Measurements from ENCODE around the gene RRP15. TPM values are rescaled to one million over a fixed set of nuclear protein-coding genes. Genes with fewer than 3 reads are reported as not detected.

RRP15 gene
- total and polyA plus RNA-seq, 9 donors: 10.7 to 20.7 (median 17.9) TPM

DNA sequence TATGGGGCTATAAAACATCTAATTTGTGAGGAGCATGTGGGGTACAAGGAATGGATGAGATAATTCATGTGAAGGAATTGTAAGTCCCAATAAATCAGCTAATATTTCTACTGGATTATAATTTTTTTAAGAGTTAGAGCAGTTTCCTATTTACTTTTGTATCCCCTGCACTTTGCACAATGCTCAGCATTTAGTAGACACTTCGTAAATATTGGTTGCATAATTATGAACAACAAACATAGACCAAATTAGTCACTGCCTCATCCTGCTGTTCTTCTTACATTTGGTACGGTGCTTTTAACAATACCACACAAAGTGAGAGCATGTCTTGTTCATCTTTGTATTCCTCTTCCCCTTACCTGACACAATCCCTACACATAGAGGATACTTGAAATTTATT lies 27.1 kb upstream of the RRP15 start:
- DNase-seq: no peak
- 60% methylated on average over 1 of the region's 2 CpGs for WGBS (ENCODE audit: insufficient coverage)
- Histone ChIP-seq H3K9me3 (replicated peaks; ENCODE audit: control insufficient read depth, low read depth, low read length) (peaks cover 2% of the 10 kb centered on the region), H3K27ac (ENCODE audit: low read length) (no peak overlapping the region), H3K4me1 (ENCODE audit: control insufficient read depth, insufficient read depth, low read length) (no peaks in the 10 kb centered on the region), H3K4me3 (ENCODE audit: low read length) (no peak overlapping the region), H3K27me3 (ENCODE audit: control insufficient read depth, insufficient read depth, low read length) (no peaks in the 10 kb centered on the region), H3K36me3 (ENCODE audit: control insufficient read depth, insufficient read depth, low read length) (no peaks in the 10 kb centered on the region)

- H3K9me3 ChIP-seq (replicated peaks; ENCODE audit: control insufficient read depth, low read depth, low read length): peaks cover 2% of the 10 kb centered on the region
- no peak overlapping the region for H3K4me3 ChIP-seq (ENCODE audit: low read length)
- no peaks in the 10 kb centered on the region for H3K36me3 ChIP-seq (ENCODE audit: control insufficient read depth, insufficient read depth, low read length)
- no peak for DNase-seq
- no peak overlapping the region for H3K27ac ChIP-seq (ENCODE audit: low read length)
- H3K27me3 ChIP-seq (ENCODE audit: control insufficient read depth, insufficient read depth, low read length): no peaks in the 10 kb centered on the region
- WGBS (ENCODE audit: insufficient coverage): no CpG with 5 or more reads among the region's 1 CpG
- no peaks in the 10 kb centered on the region for H3K4me1 ChIP-seq (ENCODE audit: control insufficient read depth, insufficient read depth, low read length)
These were observed 25.8 kb upstream of the RRP15 start for GRCh38 chr1:218259339-218259738.

DNA sequence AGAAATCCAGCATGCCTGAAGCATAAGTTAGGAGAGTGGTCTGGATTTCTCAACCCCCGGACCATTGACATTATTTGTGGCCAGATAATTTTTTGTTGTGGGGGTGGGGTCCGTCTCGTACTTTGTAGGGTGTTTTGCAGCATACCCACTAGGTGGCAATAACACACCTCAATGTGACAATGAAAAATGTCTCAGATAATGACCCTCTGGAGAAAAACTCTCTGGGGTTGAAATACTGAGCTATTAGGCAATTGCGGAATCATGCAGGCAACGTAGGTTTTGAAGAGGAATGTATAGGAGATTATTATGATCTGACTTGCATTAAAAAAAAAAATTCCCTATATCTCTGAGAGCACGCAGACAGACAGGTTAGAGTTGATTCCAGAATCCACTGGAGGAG lies 25.3 kb upstream of the RRP15 start:
- Histone ChIP-seq H3K27ac (ENCODE audit: low read length) (no peak overlapping the region), H3K27me3 (ENCODE audit: control insufficient read depth, insufficient read depth, low read length) (no peaks in the 10 kb centered on the region), H3K4me3 (ENCODE audit: low read length) (no peak overlapping the region), H3K9me3 (replicated peaks; ENCODE audit: control insufficient read depth, low read depth, low read length) (peaks cover 2% of the 10 kb centered on the region), H3K4me1 (ENCODE audit: control insufficient read depth, insufficient read depth, low read length) (no peaks in the 10 kb centered on the region), H3K36me3 (ENCODE audit: control insufficient read depth, insufficient read depth, low read length) (no peaks in the 10 kb centered on the region)
- no peak for DNase-seq
- no CpG with 5 or more reads among the region's 6 CpGs for WGBS (ENCODE audit: insufficient coverage)

GRCh38 chr1:218262259-218262658 lies 22.8 kb upstream of the RRP15 start:
- DNase-seq: no peak
- H3K4me3 ChIP-seq (ENCODE audit: low read length): no peak overlapping the region
- no peaks in the 10 kb centered on the region for H3K27me3 ChIP-seq (ENCODE audit: control insufficient read depth, insufficient read depth, low read length)
- H3K27ac ChIP-seq (ENCODE audit: low read length): no peak overlapping the region
- peaks cover 2% of the 10 kb centered on the region for H3K9me3 ChIP-seq (replicated peaks; ENCODE audit: control insufficient read depth, low read depth, low read length)
- WGBS (ENCODE audit: insufficient coverage): 71% methylated on average over 1 of the region's 2 CpGs
- no peaks in the 10 kb centered on the region for H3K36me3 ChIP-seq (ENCODE audit: control insufficient read depth, insufficient read depth, low read length)
- H3K4me1 ChIP-seq (ENCODE audit: control insufficient read depth, insufficient read depth, low read length): no peaks in the 10 kb centered on the region

GRCh38 chr1:218266356-218266755 lies 18.7 kb upstream of the RRP15 start:
- no peak overlapping the region for H3K4me3 ChIP-seq (ENCODE audit: low read length)
- no peaks in the 10 kb centered on the region for H3K27me3 ChIP-seq (ENCODE audit: control insufficient read depth, insufficient read depth, low read length)
- H3K4me1 ChIP-seq (ENCODE audit: control insufficient read depth, insufficient read depth, low read length): no peaks in the 10 kb centered on the region
- H3K9me3 ChIP-seq (replicated peaks; ENCODE audit: control insufficient read depth, low read depth, low read length): no peaks in the 10 kb centered on the region
- no peak for DNase-seq
- H3K36me3 ChIP-seq (ENCODE audit: control insufficient read depth, insufficient read depth, low read length): no peaks in the 10 kb centered on the region
- 40% methylated on average over 1 of the region's 2 CpGs for WGBS (ENCODE audit: insufficient coverage)
- no peak overlapping the region for H3K27ac ChIP-seq (ENCODE audit: low read length)

DNA sequence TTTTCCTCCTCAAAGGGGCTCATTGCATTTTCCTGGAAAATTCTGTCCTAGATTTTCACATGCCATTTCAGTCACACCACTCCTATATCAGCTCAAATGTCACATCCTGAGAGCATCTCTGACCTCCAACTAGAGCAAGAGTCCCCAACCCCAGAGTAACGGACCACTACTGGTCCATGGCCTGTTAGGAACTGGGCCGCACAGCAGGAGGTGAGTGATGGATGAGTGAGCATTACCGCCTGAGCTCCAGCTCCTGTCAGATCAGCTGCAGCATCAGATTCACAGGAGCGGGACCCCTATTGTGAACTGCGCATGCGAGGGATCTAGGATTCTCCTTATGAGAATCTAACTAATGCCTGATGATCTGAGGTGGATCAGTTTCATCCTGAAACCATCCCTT lies 12.7 kb upstream of the RRP15 start:
- Histone ChIP-seq H3K4me1 (ENCODE audit: control insufficient read depth, insufficient read depth, low read length) (no peaks in the 10 kb centered on the region), H3K4me3 (ENCODE audit: low read length) (no peak overlapping the region), H3K27ac (ENCODE audit: low read length) (no peak overlapping the region), H3K27me3 (ENCODE audit: control insufficient read depth, insufficient read depth, low read length) (no peaks in the 10 kb centered on the region), H3K9me3 (replicated peaks; ENCODE audit: control insufficient read depth, low read depth, low read length) (no peaks in the 10 kb centered on the region), H3K36me3 (ENCODE audit: control insufficient read depth, insufficient read depth, low read length) (no peaks in the 10 kb centered on the region)
- DNase-seq: no peak
- WGBS (ENCODE audit: insufficient coverage): 57% methylated on average over 2 of the region's 6 CpGs

DNA sequence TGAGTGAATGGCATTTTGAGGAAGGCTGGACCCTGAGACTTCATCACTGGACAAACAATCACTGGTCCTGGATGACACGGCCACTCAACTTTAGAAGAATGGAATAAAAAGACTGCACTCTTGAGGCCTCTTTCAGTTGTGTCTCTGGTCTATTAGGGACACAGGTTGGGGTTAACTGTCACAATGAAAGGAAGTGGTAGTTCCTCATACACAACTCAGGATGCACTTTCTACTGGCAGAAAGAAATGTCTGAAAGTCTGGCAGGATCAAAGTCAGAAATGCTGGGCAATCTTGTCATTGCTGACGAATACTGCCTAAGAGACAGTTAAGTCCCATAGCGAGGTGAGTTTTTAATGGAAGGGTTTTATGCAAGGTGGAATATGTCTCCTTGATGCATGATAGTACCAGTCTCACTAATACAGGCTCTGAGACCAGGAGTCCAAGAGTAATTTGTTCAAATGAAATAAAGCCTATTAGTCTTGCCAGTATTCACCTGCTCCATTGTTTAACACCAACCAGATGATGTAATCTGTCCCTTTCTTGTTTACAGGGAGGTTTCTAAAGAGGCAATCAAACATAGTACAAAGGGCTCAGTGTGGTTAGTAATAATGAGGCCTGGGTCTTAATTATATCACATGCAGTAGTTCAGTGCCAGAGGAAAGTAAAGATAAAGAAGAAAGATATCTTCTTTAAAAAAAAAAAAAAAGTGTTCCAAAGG lies 11.2 kb upstream of the RRP15 start:
- WGBS (ENCODE audit: insufficient coverage): 63% methylated on average over 2 of the region's 3 CpGs
- Histone ChIP-seq H3K4me3 (ENCODE audit: low read length) (no peak overlapping the region), H3K9me3 (replicated peaks; ENCODE audit: control insufficient read depth, low read depth, low read length) (no peaks in the 10 kb centered on the region), H3K27ac (ENCODE audit: low read length) (no peak overlapping the region), H3K36me3 (ENCODE audit: control insufficient read depth, insufficient read depth, low read length) (no peaks in the 10 kb centered on the region), H3K27me3 (ENCODE audit: control insufficient read depth, insufficient read depth, low read length) (peaks cover under 1% of the 10 kb centered on the region), H3K4me1 (ENCODE audit: control insufficient read depth, insufficient read depth, low read length) (no peaks in the 10 kb centered on the region)
- DNase-seq: no peak

DNA sequence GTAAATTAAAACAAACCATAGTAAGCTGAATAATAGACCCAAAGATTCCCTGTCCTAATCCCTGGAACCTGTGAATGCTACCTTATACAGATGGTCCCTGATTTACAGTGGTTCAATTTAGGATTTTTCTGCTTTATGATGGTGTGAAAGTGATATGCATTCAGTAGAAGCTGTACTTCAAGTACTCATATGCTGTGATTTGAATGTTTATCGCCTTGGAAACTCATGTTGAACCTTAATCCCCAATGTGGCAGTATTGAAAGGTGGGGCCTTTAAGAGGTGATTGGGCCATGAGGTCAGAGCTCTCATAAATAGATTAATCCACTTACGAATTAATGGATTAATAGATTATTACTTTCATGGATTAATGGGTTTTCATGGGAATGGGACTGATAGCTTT lies 10.6 kb upstream of the RRP15 start:
- WGBS (ENCODE audit: insufficient coverage): no CpG with 5 or more reads among the region's 2 CpGs
- H3K27ac ChIP-seq (ENCODE audit: low read length): no peak overlapping the region
- no peaks in the 10 kb centered on the region for H3K9me3 ChIP-seq (replicated peaks; ENCODE audit: control insufficient read depth, low read depth, low read length)
- peaks cover 2% of the 10 kb centered on the region for H3K27me3 ChIP-seq (ENCODE audit: control insufficient read depth, insufficient read depth, low read length)
- no peaks in the 10 kb centered on the region for H3K4me1 ChIP-seq (ENCODE audit: control insufficient read depth, insufficient read depth, low read length)
- no peak overlapping the region for H3K4me3 ChIP-seq (ENCODE audit: low read length)
- H3K36me3 ChIP-seq (ENCODE audit: control insufficient read depth, insufficient read depth, low read length): no peaks in the 10 kb centered on the region
- no peak for DNase-seq

GRCh38 chr1:218275823-218276222 lies 9.3 kb upstream of the RRP15 start:
- peaks cover 2% of the 10 kb centered on the region for H3K27me3 ChIP-seq (ENCODE audit: control insufficient read depth, insufficient read depth, low read length)
- 89% methylated on average over 1 of the region's 2 CpGs for WGBS (ENCODE audit: insufficient coverage)
- H3K9me3 ChIP-seq (replicated peaks; ENCODE audit: control insufficient read depth, low read depth, low read length): no peaks in the 10 kb centered on the region
- no peak overlapping the region for H3K27ac ChIP-seq (ENCODE audit: low read length)
- no peaks in the 10 kb centered on the region for H3K36me3 ChIP-seq (ENCODE audit: control insufficient read depth, insufficient read depth, low read length)
- DNase-seq: no peak
- no peaks in the 10 kb centered on the region for H3K4me1 ChIP-seq (ENCODE audit: control insufficient read depth, insufficient read depth, low read length)
- H3K4me3 ChIP-seq (ENCODE audit: low read length): no peak overlapping the region

DNA sequence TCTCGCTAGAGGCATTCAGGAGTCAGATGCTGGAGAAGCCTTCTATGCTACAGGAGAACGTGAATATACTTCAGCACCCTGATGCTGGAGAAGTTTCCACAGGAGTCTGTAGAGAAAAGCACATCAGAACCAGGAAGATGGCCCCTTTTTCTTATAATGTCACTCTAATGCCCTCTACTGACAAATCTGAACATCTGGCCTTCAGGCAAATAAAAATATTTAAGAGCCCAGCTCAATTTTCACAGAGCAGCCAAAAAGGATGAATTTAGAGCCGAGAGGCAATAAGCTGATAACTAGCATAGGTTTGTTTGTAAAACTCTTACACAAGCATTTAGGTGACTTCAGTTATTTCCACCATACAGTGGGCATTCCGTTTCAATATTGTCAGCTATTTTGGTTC lies 3.8 kb upstream of the RRP15 start:
- Histone ChIP-seq H3K27me3 (ENCODE audit: control insufficient read depth, insufficient read depth, low read length) (peaks cover 2% of the 10 kb centered on the region), H3K4me1 (ENCODE audit: control insufficient read depth, insufficient read depth, low read length) (peaks cover 7% of the 10 kb centered on the region), H3K4me3 (ENCODE audit: low read length) (no peak overlapping the region), H3K9me3 (replicated peaks; ENCODE audit: control insufficient read depth, low read depth, low read length) (no peaks in the 10 kb centered on the region), H3K36me3 (ENCODE audit: control insufficient read depth, insufficient read depth, low read length) (no peaks in the 10 kb centered on the region), H3K27ac (ENCODE audit: low read length) (no peak overlapping the region)
- no peak for DNase-seq
- WGBS (ENCODE audit: insufficient coverage): 61% methylated on average over 2 of the region's 4 CpGs

Data from muscle of leg (tissue), 11 donors.